Measurements from ENCODE around the gene RNF130.

DNA sequence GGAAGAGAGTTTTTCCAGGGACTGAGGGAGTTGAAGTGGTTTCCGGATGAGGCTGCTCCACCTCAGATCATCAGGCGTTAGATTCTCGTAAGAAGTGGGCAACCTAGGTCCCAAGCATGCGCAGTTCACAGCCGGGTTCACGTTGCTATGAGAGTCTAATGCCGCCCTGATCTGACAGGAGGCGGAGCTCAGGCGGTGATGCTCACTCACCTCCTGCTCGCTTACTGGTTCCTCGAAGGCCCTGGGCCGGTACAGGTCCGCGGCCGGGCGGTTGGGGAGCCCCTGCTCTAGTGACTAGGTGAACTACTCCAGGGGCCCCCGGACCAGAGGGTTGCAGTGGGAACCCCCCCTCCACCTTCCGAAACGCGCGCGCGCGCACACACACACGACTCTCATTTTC, 997 bp upstream of the RNF130 start:
- TF ChIP-seq EZH2phosphoT487 (IDR thresholded peaks at IDR 0.05; ENCODE audit: low read depth) = no peak
- TF ChIP-seq, protein P1, sequence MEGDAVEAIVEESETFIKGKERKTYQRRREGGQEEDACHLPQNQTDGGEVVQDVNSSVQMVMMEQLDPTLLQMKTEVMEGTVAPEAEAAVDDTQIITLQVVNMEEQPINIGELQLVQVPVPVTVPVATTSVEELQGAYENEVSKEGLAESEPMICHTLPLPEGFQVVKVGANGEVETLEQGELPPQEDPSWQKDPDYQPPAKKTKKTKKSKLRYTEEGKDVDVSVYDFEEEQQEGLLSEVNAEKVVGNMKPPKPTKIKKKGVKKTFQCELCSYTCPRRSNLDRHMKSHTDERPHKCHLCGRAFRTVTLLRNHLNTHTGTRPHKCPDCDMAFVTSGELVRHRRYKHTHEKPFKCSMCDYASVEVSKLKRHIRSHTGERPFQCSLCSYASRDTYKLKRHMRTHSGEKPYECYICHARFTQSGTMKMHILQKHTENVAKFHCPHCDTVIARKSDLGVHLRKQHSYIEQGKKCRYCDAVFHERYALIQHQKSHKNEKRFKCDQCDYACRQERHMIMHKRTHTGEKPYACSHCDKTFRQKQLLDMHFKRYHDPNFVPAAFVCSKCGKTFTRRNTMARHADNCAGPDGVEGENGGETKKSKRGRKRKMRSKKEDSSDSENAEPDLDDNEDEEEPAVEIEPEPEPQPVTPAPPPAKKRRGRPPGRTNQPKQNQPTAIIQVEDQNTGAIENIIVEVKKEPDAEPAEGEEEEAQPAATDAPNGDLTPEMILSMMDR (IDR thresholded peaks at IDR 0.05; ENCODE audit: low read depth, low read length) = no peak
